Mesendoderm (in vitro differentiated cells): ENCODE results near the gene CDK14.

Source experiments
- DNase-seq: peaks from one replicate; pipeline ENCODE4 v3.0.0; 2013
- H2AK5ac ChIP-seq: 2 replicates; pipeline ENCODE4 v1.6.1; 2013; ENCODE audit warnings: low read length, inconsistent platforms
- H2BK120ac ChIP-seq: 2 replicates; pipeline ENCODE4 v1.6.1; 2013; ENCODE audit warnings: low read depth, mild to moderate bottlenecking, low read length, moderate library complexity, mixed read lengths
- H2BK15ac ChIP-seq: replicated peaks from 2 replicates; pipeline ENCODE4 v1.6.1; 2013; ENCODE audit warnings: low read depth, mild to moderate bottlenecking, moderate library complexity
- H2BK5ac ChIP-seq: 2 replicates; pipeline ENCODE4 v1.6.1; 2013; ENCODE audit warnings: low read length, inconsistent platforms
- H3K18ac ChIP-seq: 2 replicates; pipeline ENCODE4 v1.6.1; 2013; ENCODE audit warnings: mild to moderate bottlenecking, low read length, mixed read lengths
- H3K23ac ChIP-seq: one replicate; pipeline ENCODE4 v1.6.1; 2013; ENCODE audit warnings: low read length
- H3K27ac ChIP-seq: 2 replicates; pipeline ENCODE4 v1.5.1; 2013; ENCODE audit warnings: low read depth, mild to moderate bottlenecking, inconsistent platforms, low read length, moderate library complexity
- H3K27me3 ChIP-seq: 2 replicates; pipeline ENCODE4 v1.6.1; 2013; ENCODE audit warnings: low read length, control low read depth, mild to moderate bottlenecking, inconsistent platforms; ENCODE audit not compliant: insufficient read depth, poor library complexity
- H3K36me3 ChIP-seq: 2 replicates; pipeline ENCODE4 v1.6.1; 2013; ENCODE audit warnings: low read length, inconsistent platforms; ENCODE audit not compliant: control insufficient read depth, insufficient read depth
- H3K4ac ChIP-seq: one replicate; pipeline ENCODE4 v1.6.1; 2013; ENCODE audit warnings: low read depth, mild to moderate bottlenecking, low read length, moderate library complexity
- H3K4me1 ChIP-seq: 2 replicates; pipeline ENCODE4 v1.6.1; 2013; ENCODE audit warnings: low read depth, low read length, inconsistent platforms; ENCODE audit not compliant: control insufficient read depth
- H3K4me2 ChIP-seq: 2 replicates; pipeline ENCODE4 v1.6.1; 2013; ENCODE audit warnings: low read length
- H3K4me3 ChIP-seq: 2 replicates; pipeline ENCODE4 v1.5.1; 2013; ENCODE audit warnings: mild to moderate bottlenecking, low read length
- H3K56ac ChIP-seq: one replicate; pipeline ENCODE4 v1.6.1; 2013; ENCODE audit warnings: low read length
- H3K79me1 ChIP-seq: 2 replicates; pipeline ENCODE4 v1.6.1; 2013; ENCODE audit warnings: low read length, inconsistent platforms
- H3K79me2 ChIP-seq: 2 replicates; pipeline ENCODE4 v1.6.1; 2013; ENCODE audit warnings: mild to moderate bottlenecking, low read length; ENCODE audit not compliant: control insufficient read depth, insufficient read depth
- H3K9ac ChIP-seq: 2 replicates; pipeline ENCODE4 v1.6.1; 2013; ENCODE audit warnings: low read length, inconsistent platforms
- H4K5ac ChIP-seq: one replicate; pipeline ENCODE4 v1.6.1; 2013; ENCODE audit warnings: low read length
- H4K8ac ChIP-seq: one replicate; pipeline ENCODE4 v1.6.1; 2013; ENCODE audit warnings: low read depth, mild to moderate bottlenecking, control low read depth, low read length, moderate library complexity
- WGBS: extraction: QIAGEN DNeasy Blood & Tissue Kit; methylation state at CpG from one replicate; pipeline ENCODE4 v1.1.7; 2013; ENCODE audit warnings: low lambda C conversion rate, missing lambda C conversion rate; ENCODE audit not compliant: insufficient coverage; ENCODE audit errors: extremely low coverage; 5-methylcytosine and 5-hydroxymethylcytosine counted together

CDK14 gene

GRCh38 chr7:90592033-90592432 lies 4.1 kb upstream of the CDK14 start:
- H3K4me1 ChIP-seq: no peaks in the 10 kb centered on the region
- H3K4me2 ChIP-seq: no peak overlapping the region
- no peak overlapping the region for H3K56ac ChIP-seq
- no peak overlapping the region for H3K4me3 ChIP-seq
- no peak overlapping the region for H3K9ac ChIP-seq
- no peak for DNase-seq
- H3K23ac ChIP-seq: no peak overlapping the region
- H4K5ac ChIP-seq: no peak overlapping the region
- no peaks in the 10 kb centered on the region for H3K36me3 ChIP-seq
- no peaks in the 10 kb centered on the region for H3K79me2 ChIP-seq
- no peak overlapping the region for H4K8ac ChIP-seq
- H3K27me3 ChIP-seq: no peaks in the 10 kb centered on the region
- H3K4ac ChIP-seq: no peak overlapping the region
- no peak overlapping the region for H2BK5ac ChIP-seq
- H3K18ac ChIP-seq: no peak overlapping the region
- no peak overlapping the region for H3K27ac ChIP-seq
- H2AK5ac ChIP-seq: no peak overlapping the region
- H2BK15ac ChIP-seq: peak overlapping the region; percentile 85
- no peak overlapping the region for H2BK120ac ChIP-seq
- no peaks in the 10 kb centered on the region for H3K79me1 ChIP-seq

- Histone ChIP-seq H3K4ac (no peak overlapping the region), H3K23ac (no peak overlapping the region), H4K8ac (no peak overlapping the region), H3K56ac (no peak overlapping the region), H3K4me1 (no peaks in the 10 kb centered on the region), H4K5ac (no peak overlapping the region), H2BK15ac (no peak overlapping the region), H3K79me1 (peaks cover 2% of the 10 kb centered on the region), H3K18ac (no peak overlapping the region), H3K27ac (no peak overlapping the region), H2BK120ac (no peak overlapping the region), H3K27me3 (no peaks in the 10 kb centered on the region), H3K79me2 (peaks cover 3% of the 10 kb centered on the region), H3K4me3 (no peak overlapping the region), H3K36me3 (no peaks in the 10 kb centered on the region), H3K4me2 (no peak overlapping the region), H2BK5ac (no peak overlapping the region), H3K9ac (no peak overlapping the region), H2AK5ac (no peak overlapping the region)
- no peak for DNase-seq
Measured at GRCh38 chr7:90593205-90593604, 2.9 kb upstream of the CDK14 start.

GRCh38 chr7:90594751-90595317 lies 1.3 kb upstream of the CDK14 start:
- WGBS: no CpG with 5 or more reads among the region's 11 CpGs
- Histone ChIP-seq H2BK120ac (no peak overlapping the region), H2BK5ac (peak overlapping the region; percentile 17), H4K8ac (no peak overlapping the region), H3K79me1 (peaks cover 2% of the 10 kb centered on the region), H3K4ac (no peak overlapping the region), H3K23ac (no peak overlapping the region), H3K27me3 (no peaks in the 10 kb centered on the region), H2BK15ac (no peak overlapping the region), H3K79me2 (peaks cover 7% of the 10 kb centered on the region), H3K36me3 (no peaks in the 10 kb centered on the region), H2AK5ac (no peak overlapping the region), H3K4me1 (no peaks in the 10 kb centered on the region), H3K27ac (peak overlapping the region; percentile 59), H3K18ac (no peak overlapping the region), H3K4me2 (peak overlapping the region; percentile 29), H3K9ac (peak overlapping the region; percentile 43), H3K4me3 (no peak overlapping the region), H3K56ac (peak overlapping the region; percentile 69), H4K5ac (no peak overlapping the region)
- DNase-seq: peak; percentile 92

GRCh38 chr7:90595342-90595800 lies 750 bp upstream of the CDK14 start:
- no peaks in the 10 kb centered on the region for H3K36me3 ChIP-seq
- peak overlapping the region; percentile 59 for H3K27ac ChIP-seq
- H3K4ac ChIP-seq: peak overlapping the region; percentile 63
- H3K18ac ChIP-seq: peak overlapping the region; percentile 46
- H3K23ac ChIP-seq: peak overlapping the region; percentile 20
- H3K4me2 ChIP-seq: peak overlapping the region; percentile 49
- no peak overlapping the region for H4K8ac ChIP-seq
- H2AK5ac ChIP-seq: no peak overlapping the region
- H3K79me1 ChIP-seq: peaks cover 2% of the 10 kb centered on the region
- DNase-seq: peak; percentile 84
- H3K9ac ChIP-seq: peak overlapping the region; percentile 43
- peak overlapping the region; percentile 64 for H2BK120ac ChIP-seq
- H2BK15ac ChIP-seq: no peak overlapping the region
- WGBS: no CpG with 5 or more reads among the region's 10 CpGs
- H3K27me3 ChIP-seq: no peaks in the 10 kb centered on the region
- no peaks in the 10 kb centered on the region for H3K4me1 ChIP-seq
- peaks cover 8% of the 10 kb centered on the region for H3K79me2 ChIP-seq
- H3K4me3 ChIP-seq: peak overlapping the region; percentile 5
- H3K56ac ChIP-seq: peak overlapping the region; percentile 69
- no peak overlapping the region for H4K5ac ChIP-seq
- H2BK5ac ChIP-seq: peak overlapping the region; percentile 19

GRCh38 chr7:90596671-90597562 lies 796 bp downstream of the CDK14 start:
- H3K23ac ChIP-seq: no peak overlapping the region
- DNase-seq: peak; percentile 54
- no peaks in the 10 kb centered on the region for H3K27me3 ChIP-seq
- H2BK120ac ChIP-seq: peak overlapping the region; percentile 79
- peak overlapping the region; percentile 90 for H3K27ac ChIP-seq
- peaks cover 18% of the 10 kb centered on the region for H3K79me2 ChIP-seq
- H3K9ac ChIP-seq: peak overlapping the region; percentile 84
- WGBS: no CpG with 5 or more reads among the region's 47 CpGs
- H3K18ac ChIP-seq: peak overlapping the region; percentile 46
- peak overlapping the region; percentile 89 for H3K4ac ChIP-seq
- peaks cover 2% of the 10 kb centered on the region for H3K79me1 ChIP-seq
- H3K4me1 ChIP-seq: no peaks in the 10 kb centered on the region
- H2BK5ac ChIP-seq: no peak overlapping the region
- peak overlapping the region; percentile 94 for H2BK15ac ChIP-seq
- H3K36me3 ChIP-seq: no peaks in the 10 kb centered on the region
- peak overlapping the region; percentile 96 for H3K56ac ChIP-seq
- no peak overlapping the region for H4K8ac ChIP-seq
- H4K5ac ChIP-seq: no peak overlapping the region
- H3K4me3 ChIP-seq: peak overlapping the region; percentile 79
- no peak overlapping the region for H2AK5ac ChIP-seq
- peak overlapping the region; percentile 84 for H3K4me2 ChIP-seq
